Endothelial cell of umbilical vein (primary cell): ENCODE measurements around the gene ACSF3. TPM values are rescaled to one million over a fixed set of nuclear protein-coding genes. Genes with fewer than 3 reads are reported as not detected.

Source experiments
- BruUV-seq: library from RNA; stranded (reverse); fragments of 400-500 nt; replicated peaks from 2 replicates; lab custom pipeline; 2021; lab: Mats Ljungman, UMichigan
- CTCF ChIA-PET: fragments of 300-600, 350-600 bp; sonication (Branson Sonifier 250); formaldehyde crosslinking; loops from one replicate; lab custom pipeline; 2021; ENCODE audit warnings: antibody characterized with exemption, inconsistent platforms; lab: Charles Lee
- POLR2A ChIA-PET: fragments of 300-600, 350-600 bp; sonication (Branson Sonifier 250); formaldehyde crosslinking; loops from one replicate; lab custom pipeline; 2021; ENCODE audit warnings: antibody characterized with exemption, inconsistent platforms; lab: Charles Lee
- DNase-seq: peaks from one replicate; pipeline ENCODE4 v3.0.0-alpha.2; 2011; ENCODE audit warnings: low read depth, low spot score
- FAIRE-seq: peaks from 2 replicates; lab custom pipeline; 2011; peaks lifted over from hg19 to GRCh38; lab: Jason Lieb, UNC
- H2AFZ ChIP-seq: 2 replicates; pipeline ENCODE4 v1.6.0; 2012; ENCODE audit warnings: low read depth, low read length, control low read depth, inconsistent platforms
- H3K27ac ChIP-seq: 2 replicates; pipeline ENCODE4 v1.5.1; 2011; ENCODE audit warnings: low read depth, mild to moderate bottlenecking, control low read depth, low read length, moderate library complexity; ENCODE audit not compliant: insufficient read depth
- H3K27me3 ChIP-seq, 2 experiments: 2 replicates each; pipeline versions ENCODE4 v1.6.0 to v1.6.1; 2011; ENCODE audit warnings: low read length in 2 of 2, mixed read lengths in 1 of 2; ENCODE audit not compliant: control insufficient read depth in 2 of 2, insufficient read depth in 2 of 2
- H3K36me3 ChIP-seq, 2 experiments: 2 replicates in 1 of 2; 3 replicates in 1 of 2; pipeline ENCODE4 v1.5.1; 2011; ENCODE audit warnings: low read length in 2 of 2, mild to moderate bottlenecking in 1 of 2, moderate library complexity in 1 of 2; ENCODE audit not compliant: control insufficient read depth in 2 of 2, insufficient read depth in 2 of 2; ENCODE audit errors: extremely low read depth in 1 of 2
- H3K4me1 ChIP-seq: 3 replicates; pipeline ENCODE4 v1.5.1; 2011; ENCODE audit warnings: mild to moderate bottlenecking, low read length; ENCODE audit not compliant: control insufficient read depth, insufficient read depth; ENCODE audit errors: extremely low read depth
- H3K4me2 ChIP-seq: 2 replicates; pipeline ENCODE4 v1.6.1; 2011; ENCODE audit warnings: low read length, control low read depth, mixed read lengths; ENCODE audit not compliant: insufficient read depth
- H3K4me3 ChIP-seq, 3 experiments: fragments of 200-600 bp in 1 of 3; sonication (generic), shearing (Covaris generic) in 1 of 3; replicated peaks in 1 of 3; 2 replicates each; pipeline ENCODE4 v1.5.1; 2011 to 2016; ENCODE audit warnings: control low read depth in 3 of 3, low read length in 3 of 3, mild to moderate bottlenecking in 2 of 3, inconsistent platforms in 1 of 3, low read depth in 1 of 3, moderate library complexity in 1 of 3; ENCODE audit not compliant: insufficient read depth in 1 of 3
- H3K79me2 ChIP-seq: 2 replicates; pipeline ENCODE4 v1.6.0; 2012; ENCODE audit warnings: low read length, inconsistent platforms; ENCODE audit not compliant: control insufficient read depth, insufficient read depth
- H3K9ac ChIP-seq: replicated peaks from 2 replicates; pipeline ENCODE3; 2011; ENCODE audit warnings: low read length, control low read depth; ENCODE audit not compliant: insufficient read depth; ENCODE audit errors: extremely low read depth
- H3K9me1 ChIP-seq: replicated peaks from 3 replicates; pipeline ENCODE4 v1.6.0; 2011; ENCODE audit warnings: mild to moderate bottlenecking, low read length; ENCODE audit not compliant: control insufficient read depth, insufficient read depth; ENCODE audit errors: extremely low read depth
- H3K9me3 ChIP-seq: replicated peaks from 2 replicates; pipeline ENCODE4 v1.5.1; 2012; ENCODE audit warnings: low read length, inconsistent platforms; ENCODE audit not compliant: control insufficient read depth, insufficient read depth
- H4K20me1 ChIP-seq: replicated peaks from 2 replicates; pipeline ENCODE3; 2011; ENCODE audit warnings: mild to moderate bottlenecking, low read length; ENCODE audit not compliant: control insufficient read depth, insufficient read depth; ENCODE audit errors: extremely low read depth
- CTCF ChIP-seq, 2 donors: IDR thresholded peaks; 1 replicate in 1 of 2; 2 replicates in 1 of 2; pipeline ENCODE4 v1.5.1; 2011; ENCODE audit warnings: low read length in 2 of 2, mild to moderate bottlenecking in 2 of 2, moderate library complexity in 2 of 2, control low read depth in 1 of 2, inconsistent platforms in 1 of 2, low read depth in 1 of 2; ENCODE audit not compliant: insufficient read depth in 1 of 2; ENCODE audit errors: extremely low read depth in 1 of 2
- EZH2 ChIP-seq: IDR thresholded peaks from 2 replicates; pipeline ENCODE4 v1.6.1; 2012; ENCODE audit warnings: borderline replicate concordance, low read depth, mild to moderate bottlenecking, moderate library complexity, low read length, inconsistent platforms; ENCODE audit not compliant: severe bottlenecking
- FOS ChIP-seq: IDR thresholded peaks from 2 replicates; pipeline ENCODE4 v1.6.1; 2011; ENCODE audit warnings: mild to moderate bottlenecking, low read length, moderate library complexity, borderline replicate concordance; ENCODE audit not compliant: insufficient read depth
- GATA2 ChIP-seq: IDR thresholded peaks from 2 replicates; pipeline ENCODE4 v1.7.0; 2011; ENCODE audit warnings: low read depth, mild to moderate bottlenecking, moderate library complexity, mixed read lengths, low read length; ENCODE audit not compliant: insufficient read length, insufficient read depth
- JUN ChIP-seq: IDR thresholded peaks from 2 replicates; pipeline ENCODE4 v1.6.1; 2011; ENCODE audit warnings: borderline replicate concordance, low read depth; ENCODE audit not compliant: insufficient read length, insufficient read depth
- MAX ChIP-seq: IDR thresholded peaks from 2 replicates; pipeline ENCODE4 v1.6.1; 2011; ENCODE audit not compliant: insufficient read depth, insufficient read length
- MYC ChIP-seq: IDR thresholded peaks from one replicate; pipeline ENCODE4 v1.6.1; 2011; ENCODE audit warnings: mild to moderate bottlenecking, low read depth, low read length
- POLR2A ChIP-seq: IDR thresholded peaks from 2 replicates; pipeline ENCODE4 v1.6.1; 2012; ENCODE audit warnings: low read depth, mild to moderate bottlenecking, control low read depth, low read length
- POLR2AphosphoS5 ChIP-seq: IDR thresholded peaks from 2 replicates; pipeline ENCODE4 v1.6.1; 2012; ENCODE audit warnings: low read depth, mild to moderate bottlenecking, control low read depth, low read length, moderate library complexity; ENCODE audit not compliant: insufficient read depth
- dilution Hi-C: fragments of 300-500 bp; cut with MboI; formaldehyde crosslinking; loops from one replicate; pipeline ENCODE4 v1.15.0; 2019; ENCODE audit warnings: low sequenced_read_pairs; ENCODE audit not compliant: extremely low pct_ligation_motif_present
- intact Hi-C: fragments of 100-400 bp; cut with micrococcal nuclease; formaldehyde crosslinking; loops from one replicate; pipeline ENCODE4 v1.10.0; 2022
- polyA plus RNA-seq, 4 experiments: library from polyadenylated mRNA; depleted of rRNA in 3 of 4; stranded (reverse) in 3 of 4; unstranded in 1 of 4; fragments of >200 nt; gene quantifications; 2 replicates each; pipeline versions ENCODE4 v1.2.1 to v1.2.3, GENCODE V29; 2011 to 2012; ENCODE audit warnings: missing spikeins in 1 of 4
- total RNA-seq: library from RNA; stranded (reverse); gene quantifications from 2 replicates; pipeline ENCODE4 v1.2.3, GENCODE V29; 2021

The ACSF3 gene
- total and polyA plus RNA-seq, 2 donors (not counting 3 experiments of a cell fraction or from before 2014, with no cell fraction given), result 18.6 to 33.2 TPM

- H3K27ac ChIP-seq, result no peak overlapping the region
- H4K20me1 ChIP-seq, result no peaks in the 10 kb centered on the region
- TF ChIP-seq POLR2AphosphoS5 (no peak), JUN (no peak), POLR2A (no peak), EZH2 (no peak), GATA2 (no peak), MAX (no peak), FOS (no peak), MYC (no peak), CTCF (IDR thresholded peaks at IDR 0.05; ENCODE audit: extremely low read depth in 1 of 2, insufficient read depth in 1 of 2, low read depth in 1 of 2, low read length in 2 of 2) (no peak)
- H3K79me2 ChIP-seq, result no peaks in the 10 kb centered on the region
- H3K36me3 ChIP-seq, result no peaks in the 10 kb centered on the region
- no peaks in the 10 kb centered on the region for H3K4me1 ChIP-seq
- no peak for DNase-seq
- H2AFZ ChIP-seq, result no peak overlapping the region
- FAIRE-seq, result no peak
- dilution Hi-C loops (no loop called here), intact Hi-C loops (no loop called here)
- no peaks in the 10 kb centered on the region for H3K9me1 ChIP-seq
- no peaks in the 10 kb centered on the region for H3K9me3 ChIP-seq
- H3K27me3 ChIP-seq, result no peaks in the 10 kb centered on the region
- no peak overlapping the region for H3K9ac ChIP-seq
- H3K4me3 ChIP-seq, result no peak overlapping the region
- ChIA-PET CTCF (no interaction called here), POLR2A (no interaction called here)
- BruUV-seq, result no TSS peak
- no peak overlapping the region for H3K4me2 ChIP-seq
Observed at GRCh38 chr16:89065458-89065822, 28.2 kb upstream of the ACSF3 start.
